ENCODE measurements around the gene UTP15.

Gene UTP15

GRCh38 chr5:73626814-73627313 lies 61.3 kb downstream of the UTP15 start:
- no peak for DNase-seq (ENCODE audit: low read depth)
- no peak for TF ChIP-seq CTCF (IDR thresholded peaks at IDR 0.05; ENCODE audit: low read depth, low read length, missing control alignments)
- no peak overlapping the region for H3K4me3 ChIP-seq (ENCODE audit: low read depth, low read length)

GRCh38 chr5:73629456-73629855 lies 63.9 kb downstream of the UTP15 start:
- no peak overlapping the region for H3K4me3 ChIP-seq (ENCODE audit: low read depth, low read length)
- DNase-seq (ENCODE audit: low read depth), result no peak
- TF ChIP-seq CTCF (IDR thresholded peaks at IDR 0.05; ENCODE audit: low read depth, low read length, missing control alignments), result no peak

- TF ChIP-seq CTCF (IDR thresholded peaks at IDR 0.05; ENCODE audit: low read depth, low read length, missing control alignments), result no peak
- DNase-seq (ENCODE audit: low read depth), result no peak
- no peak overlapping the region for H3K4me3 ChIP-seq (ENCODE audit: low read depth, low read length)
Observed at GRCh38 chr5:73630765-73631164, 65.2 kb downstream of the UTP15 start.

GRCh38 chr5:73631500-73631899 lies 66.0 kb downstream of the UTP15 start:
- DNase-seq (ENCODE audit: low read depth), result no peak
- no peak overlapping the region for H3K4me3 ChIP-seq (ENCODE audit: low read depth, low read length)
- TF ChIP-seq CTCF (IDR thresholded peaks at IDR 0.05; ENCODE audit: low read depth, low read length, missing control alignments), result no peak
